Fibroblast of peridontal ligament (primary cell): ENCODE measurements around the gene TBX1.

Experiments
- DNase-seq: peaks from one replicate; pipeline ENCODE4 v3.0.0-alpha.2; 2010; ENCODE audit errors: extremely low read depth

Gene TBX1

GRCh38 chr22:19760058-19760950 lies at the start of gene TBX1:
TBX1 (plus strand) TSS chr22:19760778; CDS start chr22:19760844, 66 bp downstream.
- DNase-seq: no peak

- DNase-seq: no peak
Measured at GRCh38 chr22:19713245-19713644, 47.3 kb upstream of the TBX1 start.

- DNase-seq: no peak
Measured at GRCh38 chr22:19713650-19714311, 46.8 kb upstream of the TBX1 start.

GRCh38 chr22:19714312-19715187 lies 46.0 kb upstream of the TBX1 start, which contains the start of gene SEPTIN5:
SEPTIN5 (plus strand) TSS chr22:19714503; CDS start chr22:19714589, 86 bp downstream.
- no peak for DNase-seq

GRCh38 chr22:19715188-19715930 lies 45.2 kb upstream of the TBX1 start:
- DNase-seq: no peak

- no peak for DNase-seq
Measured at GRCh38 chr22:19716041-19716828, 44.3 kb upstream of the TBX1 start.

GRCh38 chr22:19716829-19717105 lies 43.8 kb upstream of the TBX1 start:
- no peak for DNase-seq

GRCh38 chr22:19717181-19717580 lies 43.4 kb upstream of the TBX1 start:
- no peak for DNase-seq

GRCh38 chr22:19717691-19718455 lies 42.7 kb upstream of the TBX1 start:
- peak; percentile 53 for DNase-seq

- no peak for DNase-seq
Measured at GRCh38 chr22:19718456-19719049, 42.0 kb upstream of the TBX1 start.

GRCh38 chr22:19719050-19719482 lies 41.5 kb upstream of the TBX1 start:
- no peak for DNase-seq

- DNase-seq: no peak
Measured at GRCh38 chr22:19719488-19720021, 41.0 kb upstream of the TBX1 start.

- no peak for DNase-seq
Measured at GRCh38 chr22:19720150-19720827, 40.3 kb upstream of the TBX1 start.

GRCh38 chr22:19720999-19721329 lies 39.6 kb upstream of the TBX1 start:
- no peak for DNase-seq

GRCh38 chr22:19721330-19722177 lies 39.0 kb upstream of the TBX1 start:
- DNase-seq: no peak

- DNase-seq: no peak
Measured at GRCh38 chr22:19722178-19722981, 38.2 kb upstream of the TBX1 start.

- no peak for DNase-seq
Measured at GRCh38 chr22:19722982-19723231, 37.7 kb upstream of the TBX1 start.
